Activated CD8-positive, alpha-beta memory T cell treated with anti-CD3 and anti-CD28 coated beads, Interleukin-2, amount 50 U/mL, for 24 hours (primary cell): ENCODE data around the gene MPC1.
"Not testable (repeated sequence)": the region's sequence is repeated elsewhere in the genome, so short reads cannot be mapped to it uniquely, and the experiment has no call there.

ENCODE experiments used
- DNase-seq: peaks from one replicate; pipeline ENCODE4 v3.0.0-alpha.2; 2020; ENCODE audit errors: extremely low read depth

Gene MPC1

DNA sequence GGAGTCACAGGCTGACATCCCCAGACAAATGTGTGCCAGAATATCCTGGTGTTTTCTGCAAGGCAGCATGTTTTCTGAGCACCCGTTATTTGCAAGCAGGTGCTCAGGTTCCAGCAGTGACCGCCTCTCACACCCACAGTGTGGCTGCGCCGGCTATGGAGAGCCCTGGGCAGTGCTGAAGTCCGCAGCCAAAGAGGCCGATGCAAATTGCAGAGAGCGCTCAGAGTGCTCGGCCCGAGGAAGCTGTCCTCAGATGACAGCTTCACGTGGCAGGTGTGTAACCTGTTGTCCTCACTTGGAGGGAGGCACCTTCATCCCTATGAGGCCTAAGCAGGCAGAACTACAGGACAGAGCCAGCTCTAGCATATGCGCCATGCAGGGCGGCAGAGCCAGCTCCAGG, 23.5 kb upstream of the MPC1 start:
- no peak for DNase-seq

DNA sequence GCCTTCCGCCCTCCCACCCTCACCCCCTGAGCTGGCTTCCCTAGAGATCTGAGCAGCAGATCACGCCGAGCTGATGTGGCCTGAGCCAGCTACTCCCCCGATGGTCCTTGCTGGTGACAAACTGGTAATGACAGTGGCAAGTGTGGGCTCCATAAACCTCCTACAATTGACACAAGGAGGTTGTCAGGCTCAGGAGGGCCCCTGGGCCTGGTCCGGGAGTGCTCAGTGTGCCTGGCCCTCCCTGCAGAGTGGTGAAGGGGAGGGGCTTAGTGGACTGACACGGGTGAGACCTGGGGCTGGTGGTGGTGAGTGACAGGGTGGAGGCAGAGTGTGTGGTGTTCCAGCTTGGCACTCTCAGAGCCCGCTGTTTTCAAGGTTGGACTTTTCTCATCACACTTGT, 22.6 kb upstream of the MPC1 start:
- DNase-seq, result no peak

DNA sequence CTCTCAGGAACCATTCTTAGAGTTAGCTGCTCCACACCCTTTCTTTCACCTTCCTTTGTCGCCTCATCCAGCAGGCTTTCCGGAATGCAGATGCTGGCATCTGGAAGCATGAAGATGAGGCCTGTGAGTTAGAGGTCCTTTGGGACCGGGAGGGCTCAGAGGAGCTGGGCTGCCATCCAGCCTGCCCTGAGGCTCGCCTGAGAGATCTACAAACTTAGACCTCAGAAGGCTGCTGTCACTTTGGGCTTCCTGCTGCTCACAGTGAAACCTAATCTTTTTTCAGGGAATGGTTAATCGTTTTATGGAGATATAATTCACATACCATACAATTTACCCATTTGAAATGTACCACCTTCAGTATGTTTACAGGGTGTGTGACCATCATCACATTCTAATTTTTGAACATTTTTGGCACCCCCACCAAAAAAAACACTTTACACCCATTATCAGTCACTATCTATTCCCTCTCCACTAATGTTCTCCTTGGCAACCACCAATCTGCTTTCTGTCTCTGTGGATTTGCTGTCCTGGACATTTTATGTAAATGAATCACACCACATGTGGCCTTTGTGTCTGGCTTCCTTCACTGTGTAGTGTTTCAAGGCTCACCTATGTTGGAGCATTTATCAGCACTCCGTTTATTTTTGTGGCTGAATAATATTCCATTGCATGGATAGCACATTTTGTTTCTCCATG, 20.0 kb upstream of the MPC1 start:
- DNase-seq, result no peak

DNA sequence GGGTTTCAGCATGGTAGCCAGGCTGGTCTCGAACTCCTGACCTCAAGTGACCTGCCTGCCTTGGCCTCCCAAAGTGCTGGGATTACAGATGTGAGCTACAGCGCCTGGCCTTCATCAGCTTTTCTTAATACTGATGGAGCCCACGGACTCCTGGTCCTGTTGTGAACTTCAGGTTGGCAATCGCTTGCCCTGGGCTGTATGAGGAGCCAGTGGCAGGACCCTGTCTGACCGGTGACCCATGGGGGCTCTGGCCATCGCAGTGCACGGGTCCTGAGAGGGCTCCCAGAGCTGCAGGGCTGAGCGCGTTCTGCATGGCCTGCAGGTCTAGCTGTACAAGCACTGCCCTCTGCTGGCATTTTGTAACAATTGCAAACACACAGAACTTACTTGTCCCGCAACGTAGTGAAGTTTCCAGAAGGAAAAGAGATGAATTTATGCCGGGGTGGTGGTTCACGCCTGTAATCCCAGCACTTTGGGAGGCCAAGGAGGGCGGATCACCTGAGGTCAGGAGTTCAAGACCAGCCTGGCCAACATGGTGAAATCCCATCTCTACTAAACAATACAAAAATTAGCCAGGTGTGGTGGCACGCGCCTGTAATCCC, 18.0 kb upstream of the MPC1 start:
- not testable (repeated sequence) for DNase-seq

DNA sequence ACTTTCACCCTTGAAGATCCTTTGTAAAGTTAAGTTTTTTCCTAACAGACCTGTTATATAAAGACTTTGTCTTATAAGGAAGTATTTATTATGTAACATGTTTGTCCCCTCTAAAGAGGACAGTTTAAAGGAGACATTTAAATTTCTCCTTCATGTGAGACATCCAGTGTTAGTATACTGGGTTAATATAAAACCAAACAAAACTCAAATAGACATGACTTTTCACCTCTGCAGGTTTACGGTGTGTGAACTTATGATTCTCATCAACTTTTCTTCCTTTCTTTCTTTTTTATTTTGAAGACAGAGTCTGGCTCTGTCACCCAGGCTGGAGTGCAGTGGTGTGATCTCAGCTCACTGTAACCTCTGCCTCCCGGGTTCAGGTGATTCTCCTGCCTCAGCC, 17.4 kb upstream of the MPC1 start:
- no peak for DNase-seq

DNA sequence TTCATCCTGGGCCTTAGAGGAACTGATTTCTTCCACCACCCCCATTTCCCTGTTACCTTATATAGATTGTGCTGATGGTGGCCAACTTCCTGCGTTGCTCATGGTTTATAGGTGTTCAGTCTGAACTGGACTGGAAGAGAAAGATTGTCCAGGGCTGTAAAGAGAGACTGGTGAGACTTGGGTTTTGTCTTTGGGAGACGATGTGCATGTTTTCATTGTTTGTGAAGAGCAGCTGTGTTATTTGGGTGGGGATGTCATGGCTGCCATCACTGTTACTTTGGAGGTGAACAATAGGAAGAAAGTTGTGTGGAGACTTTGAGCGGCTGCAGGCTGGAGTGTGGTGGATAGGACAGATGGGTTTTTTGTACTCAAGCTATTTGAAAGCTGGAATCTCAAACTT, 15.6 kb upstream of the MPC1 start:
- no peak for DNase-seq

DNA sequence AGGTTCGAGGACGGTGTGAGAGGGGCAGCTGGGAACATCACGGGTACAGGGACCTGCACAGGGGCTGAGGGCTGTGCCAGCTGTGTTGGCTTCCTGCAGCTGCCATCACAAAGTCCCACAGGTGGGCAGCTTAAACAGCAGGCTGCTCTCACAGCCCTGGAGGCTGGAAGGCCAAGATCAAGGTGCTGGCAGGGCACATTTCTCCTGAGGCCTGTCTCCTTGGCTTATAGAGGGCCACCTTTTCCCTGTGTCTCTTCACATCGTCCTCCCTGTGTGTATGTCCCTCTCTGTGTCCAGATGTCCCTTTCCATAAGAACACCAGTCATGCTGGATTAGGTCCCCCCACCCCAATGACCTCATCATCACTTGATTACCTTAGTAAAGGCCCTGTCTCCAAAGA, 15.1 kb upstream of the MPC1 start:
- no peak for DNase-seq

DNA sequence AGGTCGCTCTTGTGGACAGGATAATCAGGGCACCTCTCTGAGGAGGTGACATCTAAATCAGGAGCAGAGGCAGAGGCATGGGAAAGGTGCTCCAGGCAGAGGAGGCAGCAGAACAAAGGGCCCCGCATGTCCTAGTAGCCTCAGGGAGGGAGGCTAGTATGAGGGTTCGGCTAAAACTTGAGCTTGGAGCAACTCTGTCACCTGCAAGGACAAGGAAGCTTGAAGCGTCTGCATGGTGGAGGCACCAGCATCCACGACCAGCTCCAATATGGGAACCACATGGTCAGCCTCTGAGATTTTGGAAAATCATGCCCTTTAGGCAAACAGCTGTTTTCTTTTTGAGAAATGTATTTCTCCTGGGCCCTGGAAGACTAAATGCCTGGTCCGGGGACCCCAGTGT, 13.0 kb upstream of the MPC1 start:
- no peak for DNase-seq

DNA sequence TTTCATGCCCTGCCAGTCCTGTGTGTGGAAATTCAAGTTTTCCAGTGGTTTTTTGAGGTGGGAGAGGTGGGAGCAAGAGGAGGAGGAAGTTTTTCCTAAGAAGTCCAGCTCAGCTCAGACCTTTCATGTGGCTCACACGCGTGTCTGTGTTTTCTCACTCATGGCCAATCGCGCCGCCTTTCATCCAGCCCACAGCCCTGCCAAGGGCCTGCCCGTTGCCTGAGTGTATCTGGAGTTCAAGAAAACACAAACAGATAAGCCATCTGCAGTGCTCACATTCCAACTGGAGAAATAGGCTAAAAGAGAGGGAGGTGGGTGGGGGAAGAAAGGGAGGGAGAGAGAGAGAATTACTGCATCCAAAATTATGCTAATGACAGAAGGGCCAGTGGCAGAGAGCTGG, 12.6 kb upstream of the MPC1 start:
- no peak for DNase-seq

DNA sequence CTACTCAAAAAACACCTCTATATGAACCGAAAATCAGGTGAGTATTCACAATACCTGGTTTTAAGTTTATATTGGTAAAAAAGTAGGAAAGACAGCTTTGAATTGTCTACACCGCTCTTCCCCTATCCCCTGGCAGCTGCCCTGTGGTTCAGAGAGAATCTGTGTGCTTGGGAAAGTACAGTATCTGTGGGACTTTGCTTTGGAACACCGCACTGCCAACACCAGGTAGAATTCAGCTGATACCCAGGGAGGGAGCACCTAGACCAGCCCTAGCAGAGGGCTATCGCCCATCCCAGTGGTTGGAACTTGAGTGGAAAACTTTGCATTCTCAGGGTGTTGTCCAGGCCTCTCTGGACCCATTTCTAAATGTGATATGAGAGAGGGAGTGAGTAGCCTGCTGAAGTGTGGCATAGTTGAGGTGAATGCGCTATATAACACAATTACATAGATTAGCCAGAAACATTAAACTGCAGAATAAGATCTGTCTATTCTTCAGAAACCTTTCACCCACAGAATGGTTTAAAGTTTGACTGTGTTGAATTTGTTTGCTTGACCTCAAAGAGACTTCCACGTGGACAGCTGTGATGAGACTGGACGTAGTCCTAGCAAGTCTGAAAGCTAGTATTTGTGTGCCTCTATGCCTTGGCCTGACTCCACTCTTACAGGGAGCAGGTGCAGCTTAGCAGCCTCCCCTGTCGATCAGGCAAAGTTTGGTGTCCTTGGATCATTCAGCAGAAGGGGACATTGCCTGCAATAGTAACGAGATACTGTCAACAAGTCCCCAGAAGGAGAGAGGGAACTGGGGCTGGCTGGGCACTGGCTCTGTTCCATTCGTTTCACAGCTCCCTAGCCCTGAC, 11.5 kb upstream of the MPC1 start:
- DNase-seq, result no peak

DNA sequence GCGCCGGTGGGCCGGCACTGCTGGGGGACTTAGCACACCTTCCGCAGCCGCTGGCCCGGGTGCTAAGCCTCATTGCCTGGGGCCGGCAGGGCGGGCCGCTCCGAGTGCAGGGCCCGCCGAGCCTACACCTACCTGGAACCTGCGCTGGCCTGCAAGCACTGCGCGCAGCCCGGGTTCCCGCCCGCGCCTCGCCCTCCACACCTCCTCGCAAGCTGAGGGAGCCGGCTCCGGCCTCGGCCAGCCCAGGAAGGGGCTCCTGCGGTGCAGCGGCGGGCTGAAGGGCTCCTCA, 10.7 kb upstream of the MPC1 start:
- DNase-seq, result no peak

DNA sequence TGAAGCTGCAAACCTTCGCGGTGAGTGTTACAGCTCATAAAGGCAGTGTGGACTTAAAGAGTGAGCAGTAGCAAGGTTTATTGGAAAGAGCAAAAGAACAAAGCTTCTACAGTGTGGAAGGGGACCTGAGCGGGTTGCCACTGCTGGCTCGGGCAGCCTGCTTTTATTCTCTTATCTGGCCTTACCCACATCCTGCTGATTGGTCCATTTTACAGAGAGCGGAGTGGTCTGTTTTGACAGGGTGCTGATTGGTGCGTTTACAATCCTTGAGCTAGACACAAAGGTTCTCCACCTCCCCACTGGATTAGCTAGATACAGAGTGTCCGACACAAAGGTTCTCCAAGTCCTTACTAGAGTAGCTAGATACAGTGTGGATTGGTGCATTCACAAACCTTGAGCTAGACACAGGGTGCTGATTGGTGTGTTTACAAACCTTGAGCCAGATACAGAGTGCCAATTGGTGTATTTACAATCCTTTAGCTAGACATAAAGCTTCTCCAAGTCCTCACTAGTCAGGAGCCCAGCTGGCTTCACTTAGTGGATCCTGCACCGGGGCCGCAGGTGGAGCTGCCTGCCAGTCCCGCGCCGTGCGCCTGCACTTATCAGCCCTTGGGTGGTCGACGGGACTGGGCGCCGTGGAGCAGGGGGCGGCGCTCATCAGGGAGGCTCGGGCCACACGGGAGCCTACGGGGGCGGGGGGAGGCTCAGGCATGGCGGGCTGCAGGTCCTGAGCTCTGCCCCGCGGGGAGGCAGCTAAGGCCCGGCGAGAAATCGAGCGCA, 10.2 kb upstream of the MPC1 start:
- DNase-seq, result not testable (repeated sequence)

DNA sequence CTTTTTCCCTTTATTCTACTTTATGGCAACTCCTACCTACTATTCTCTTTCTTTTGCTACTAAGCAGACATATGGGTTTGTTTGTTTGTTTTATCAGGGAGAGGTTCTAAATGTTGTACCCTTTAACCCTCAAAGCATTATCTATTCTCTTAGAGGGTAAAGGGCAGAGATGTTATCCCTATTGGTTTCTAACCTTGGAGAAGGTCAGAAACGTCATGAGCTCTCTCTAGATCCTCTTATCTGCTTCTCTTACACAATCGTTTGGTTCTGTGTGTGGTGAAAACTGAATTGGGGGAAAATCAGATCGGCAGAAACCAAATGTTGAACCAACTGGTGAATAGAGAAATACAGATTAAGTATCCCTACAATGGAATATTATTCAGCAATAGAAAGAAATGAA, 6.4 kb upstream of the MPC1 start:
- no peak for DNase-seq

DNA sequence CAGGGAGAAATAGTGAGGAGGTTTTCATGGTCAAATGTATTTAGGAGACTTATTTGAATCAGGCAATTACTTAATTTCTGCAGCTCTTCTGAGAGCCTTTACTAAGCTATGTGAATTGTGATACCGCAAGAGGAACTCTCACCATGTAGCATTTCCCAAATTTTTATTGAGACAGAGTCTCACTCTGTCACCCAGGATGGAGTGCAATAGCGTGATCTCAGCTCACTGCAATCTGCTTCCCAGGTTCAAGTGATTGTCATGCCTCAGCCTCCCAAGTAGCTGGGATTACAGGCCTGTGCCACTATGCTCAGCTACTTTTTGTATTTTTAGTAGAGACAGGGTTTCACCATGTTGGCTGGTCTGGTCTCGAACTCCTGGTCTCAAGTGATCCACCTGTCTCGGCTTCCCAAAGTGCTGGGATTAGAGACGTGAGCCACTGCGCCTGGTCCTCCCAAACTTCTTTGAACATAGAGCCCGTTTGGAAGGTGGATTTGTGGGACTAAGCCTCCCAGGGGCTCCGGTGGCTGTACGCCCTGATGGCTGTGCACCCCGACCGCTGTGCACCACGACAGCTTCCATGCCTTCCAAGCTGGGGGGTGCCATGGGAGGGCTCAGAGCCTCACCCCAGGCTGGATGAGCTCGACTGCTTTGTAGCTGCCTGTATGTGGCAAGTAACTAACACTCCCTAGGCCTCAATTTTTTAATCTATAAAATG, 5.7 kb upstream of the MPC1 start:
- DNase-seq, result no peak

DNA sequence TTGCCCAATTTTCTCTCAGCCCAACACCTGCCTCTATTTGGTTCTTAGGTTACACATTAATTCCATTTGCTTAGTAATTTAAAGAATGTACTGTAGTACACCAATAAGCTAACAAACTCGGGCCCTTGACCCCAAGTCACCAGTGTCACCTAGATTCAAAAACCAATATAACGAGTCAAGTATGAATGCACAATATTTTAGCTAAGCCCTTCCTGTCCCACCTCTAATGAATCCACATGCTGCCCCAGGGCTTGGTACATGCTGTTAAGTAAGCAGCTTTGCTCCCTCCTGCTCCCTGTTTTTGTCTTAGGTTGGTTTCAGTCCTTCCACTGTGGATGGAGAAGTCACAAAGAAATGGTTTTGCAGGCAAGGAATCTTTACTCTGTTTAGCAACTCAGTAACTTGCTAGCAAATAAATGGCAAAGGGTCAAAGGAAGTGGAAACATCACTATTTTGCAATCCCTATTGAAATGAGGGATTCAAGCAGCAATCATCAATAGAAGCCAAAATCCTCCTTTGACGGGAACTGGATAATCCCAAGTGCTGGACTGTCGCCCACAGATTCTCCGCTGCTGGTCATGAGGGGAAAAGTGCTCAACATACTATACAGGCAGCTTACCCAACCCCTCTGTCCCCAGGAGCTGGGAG, 5.0 kb upstream of the MPC1 start:
- DNase-seq, result no peak

DNA sequence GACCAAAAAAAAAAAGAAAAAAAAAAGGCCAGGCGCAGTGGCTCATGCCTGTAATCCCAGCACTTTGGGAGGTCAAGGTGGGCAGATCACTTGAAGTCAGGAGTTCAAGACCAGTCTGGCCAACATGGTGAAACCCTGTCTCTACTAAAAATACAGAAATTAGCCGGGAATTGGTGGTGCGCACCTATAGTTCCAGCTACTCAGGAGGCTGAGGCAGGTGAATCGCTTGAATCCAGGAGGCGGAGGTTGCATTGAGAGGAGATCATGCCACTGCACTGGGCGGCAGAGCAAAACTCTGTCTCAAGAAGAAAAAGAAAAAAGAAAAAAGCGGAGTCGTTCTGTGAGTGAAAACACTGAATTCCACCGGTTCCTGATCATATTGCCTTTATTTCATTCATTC, 4.4 kb upstream of the MPC1 start:
- not testable (repeated sequence) for DNase-seq

DNA sequence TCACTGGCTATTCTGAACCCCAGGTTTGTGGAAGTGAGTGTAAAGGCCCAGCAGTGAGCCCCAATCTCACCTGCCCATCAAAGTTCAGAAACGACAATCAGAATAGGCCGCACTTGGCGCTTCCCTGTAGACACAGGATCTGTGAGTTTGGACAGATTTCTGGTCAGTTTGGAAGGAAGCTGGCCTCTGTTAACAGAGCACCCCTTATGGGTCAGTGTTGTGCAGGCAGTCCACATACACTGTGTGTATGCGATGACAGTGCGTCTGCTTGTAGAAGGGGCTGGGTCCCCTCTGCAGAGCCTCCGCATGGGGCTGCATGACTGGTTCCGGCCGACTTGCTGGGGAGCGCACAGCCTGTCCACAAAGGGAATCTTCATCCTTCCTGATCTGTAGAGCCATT, 3.4 kb upstream of the MPC1 start:
- DNase-seq, result no peak

DNA sequence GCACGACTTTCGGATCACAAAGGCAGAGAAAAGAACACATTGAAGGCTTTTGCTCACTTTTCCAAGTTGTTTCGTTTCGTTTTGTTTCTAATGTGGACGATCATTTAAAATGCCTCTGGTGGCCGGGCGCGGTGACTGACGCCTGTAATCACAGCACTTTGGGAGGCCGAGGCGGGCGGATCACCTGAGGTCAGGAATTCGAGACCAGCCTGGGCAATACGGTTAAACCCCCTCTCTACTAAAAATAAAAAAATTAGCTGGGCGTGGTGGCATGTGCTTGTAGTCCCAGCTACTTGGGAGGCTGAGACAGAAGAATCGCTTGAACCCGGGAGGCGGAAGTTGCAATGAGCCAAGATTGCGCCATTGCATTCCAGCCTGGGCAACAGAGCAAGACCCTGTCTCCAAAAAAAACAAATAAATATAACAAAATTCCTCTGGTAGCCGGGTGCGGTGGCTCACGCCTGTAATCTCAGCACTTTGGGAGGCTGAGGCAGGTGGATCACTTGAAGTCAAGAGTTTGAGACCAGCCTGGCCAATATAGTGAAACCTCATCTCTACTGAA, 1.1 kb upstream of the MPC1 start:
- not testable (repeated sequence) for DNase-seq

DNA sequence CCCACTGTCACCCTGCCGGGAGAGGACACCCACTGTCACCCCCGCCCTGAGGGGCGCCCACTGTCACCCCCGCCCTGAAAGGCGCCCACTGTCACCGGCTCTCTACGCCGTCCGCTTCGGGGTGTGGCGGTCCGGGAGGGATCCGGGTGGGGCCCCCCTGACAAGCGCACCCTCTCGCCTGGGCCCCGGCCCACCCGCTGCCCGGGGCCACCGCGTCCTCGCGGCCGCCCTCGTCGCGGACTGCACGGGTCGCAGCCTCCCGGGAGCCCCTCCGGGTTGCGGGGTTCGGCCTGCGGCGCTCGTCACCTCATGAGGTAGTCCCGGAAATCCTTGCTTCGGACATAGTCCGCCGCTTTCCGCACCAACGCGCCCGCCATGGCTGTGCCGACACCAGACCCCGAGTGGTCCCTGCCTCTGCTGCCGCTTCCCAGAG, 224 bp downstream of the MPC1 start:
- DNase-seq, result no peak

DNA sequence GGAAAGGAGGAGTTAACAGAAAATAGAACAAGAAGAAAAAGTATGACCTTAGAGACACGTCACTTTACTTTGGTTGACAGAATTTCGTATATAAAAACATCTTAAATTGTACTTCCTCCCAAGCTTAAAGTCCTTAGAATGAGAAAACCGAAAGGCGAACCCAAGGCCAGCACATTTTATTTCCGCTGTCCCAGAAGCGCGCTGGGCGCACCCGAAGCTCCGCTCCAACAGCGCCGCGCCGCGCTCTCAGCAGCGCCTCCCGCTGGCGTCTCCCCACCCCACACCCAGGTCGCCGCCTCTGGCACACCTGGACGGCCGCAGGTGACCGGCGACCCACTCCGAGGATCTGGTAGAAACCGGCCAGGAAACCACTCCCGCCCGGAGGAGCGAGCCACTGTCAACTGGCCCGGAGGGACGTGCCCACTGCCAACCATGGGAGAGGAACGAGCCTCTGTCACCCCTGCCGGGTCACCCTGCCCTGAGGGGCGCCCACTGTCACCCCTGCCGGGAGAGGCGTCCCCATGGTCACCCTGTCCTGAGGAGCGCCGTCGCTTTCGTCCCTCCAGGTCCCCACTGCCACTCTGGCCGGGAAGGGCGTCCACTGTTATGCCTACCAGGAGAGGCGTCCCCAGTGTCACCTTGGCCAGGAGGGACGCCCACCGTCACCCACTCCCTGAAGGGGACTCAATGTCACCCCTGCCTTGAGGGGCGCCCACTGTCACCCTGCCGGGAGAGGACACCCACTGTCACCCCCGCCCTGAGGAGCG, 824 bp downstream of the MPC1 start:
- peak; percentile 20 for DNase-seq
